Sigmoid colon (tissue), 4 donors: ENCODE data around the gene GNAQ.

Experiments
- CTCF ChIP-seq, 4 experiments: fragments of 450-650 bp in 3 of 4; fragments of 200-600 bp in 1 of 4; IDR thresholded peaks; one replicate each; pipeline ENCODE4 v1.5.1; 2016 to 2019; ENCODE audit warnings: antibody characterized with exemption in 4 of 4, mild to moderate bottlenecking in 3 of 4, moderate library complexity in 2 of 4
- EP300 ChIP-seq, 4 donors: sonication (generic); formaldehyde crosslinking; IDR thresholded peaks; one replicate each; pipeline ENCODE4 v1.6.1; 2017; ENCODE audit warnings: antibody characterized with exemption in 4 of 4
- POLR2A ChIP-seq, 2 donors: fragments of 450-650 bp; IDR thresholded peaks; one replicate each; pipeline ENCODE4 v1.6.1; 2016; ENCODE audit warnings: antibody characterized with exemption in 2 of 2, mild to moderate bottlenecking in 2 of 2, moderate library complexity in 2 of 2
- POLR2AphosphoS5 ChIP-seq, 4 donors: sonication (generic); formaldehyde crosslinking; IDR thresholded peaks; one replicate each; pipeline ENCODE4 v1.6.1; 2017; ENCODE audit warnings: antibody characterized with exemption in 4 of 4

GRCh38 chr9:78035383-78035993 lies 3.9 kb upstream of the GNAQ start:
- no peak for TF ChIP-seq POLR2A (IDR thresholded peaks at IDR 0.05)
- peak; percentile 72 to 85 (median 77) for TF ChIP-seq CTCF (IDR thresholded peaks at IDR 0.05)
- peak in 2 of 4 donors; percentile 14 to 32 for TF ChIP-seq POLR2AphosphoS5 (IDR thresholded peaks at IDR 0.05)
- no peak for TF ChIP-seq EP300 (IDR thresholded peaks at IDR 0.05)
